Thoracic aorta (tissue), 2 donors: Measurements from ENCODE around the gene ANKRD11. TPM values are rescaled to one million over a fixed set of nuclear protein-coding genes. Genes with fewer than 3 reads are reported as not detected.

ENCODE experiments used
- ATAC-seq: fragments of 150-250 bp; one replicate; pipeline ENCODE4 v1.8.0; 2017; ENCODE audit warnings: low read depth; ENCODE audit not compliant: insufficient number of reproducible peaks, low FRiP score
- DNase-seq: peaks from one replicate; pipeline ENCODE4 v3.0.0-alpha.2; 2020; ENCODE audit warnings: low spot score
- H3K27ac ChIP-seq, 2 donors: fragments of 200-600 bp; sonication (generic); 1 replicate in 1 of 2; 2 replicates in 1 of 2; pipeline ENCODE4 v1.5.1; 2016; ENCODE audit warnings: mild to moderate bottlenecking in 2 of 2, moderate library complexity in 2 of 2
- H3K27me3 ChIP-seq: fragments of 200-600 bp; sonication (generic); replicated peaks from 2 replicates; pipeline ENCODE4 v1.6.0; 2016; ENCODE audit warnings: mild to moderate bottlenecking; ENCODE audit not compliant: insufficient read depth
- H3K36me3 ChIP-seq: fragments of 200-600 bp; sonication (generic); one replicate; pipeline ENCODE4 v1.5.1; 2016
- H3K4me1 ChIP-seq, 2 donors: fragments of 200-600 bp; sonication (generic); 1 replicate in 1 of 2; 2 replicates in 1 of 2; pipeline versions ENCODE4 v1.5.1 to v1.6.0; 2016; ENCODE audit warnings: low read depth in 2 of 2, mild to moderate bottlenecking in 1 of 2; ENCODE audit not compliant: control insufficient read depth in 1 of 2
- H3K4me3 ChIP-seq: fragments of 200-600 bp; sonication (generic); 2 replicates; pipeline ENCODE4 v1.5.1; 2016; ENCODE audit warnings: mild to moderate bottlenecking
- H3K9me3 ChIP-seq: fragments of 200-600 bp; sonication (generic); 2 replicates; pipeline ENCODE4 v1.5.1; 2016
- CTCF ChIP-seq: fragments of 200-600 bp; sonication (generic); IDR thresholded peaks from one replicate; pipeline ENCODE4 v1.5.1; 2019; ENCODE audit warnings: antibody characterized with exemption
- total RNA-seq, 2 donors: library from RNA; depleted of rRNA; stranded (reverse); fragments of >200 nt; gene quantifications; one replicate each; pipeline versions ENCODE4 v1.1.0 to v1.2.3, GENCODE V29; 2016

ANKRD11 gene
- total RNA-seq, 2 donors from 2014 or later, result 125 to 129 TPM

DNA sequence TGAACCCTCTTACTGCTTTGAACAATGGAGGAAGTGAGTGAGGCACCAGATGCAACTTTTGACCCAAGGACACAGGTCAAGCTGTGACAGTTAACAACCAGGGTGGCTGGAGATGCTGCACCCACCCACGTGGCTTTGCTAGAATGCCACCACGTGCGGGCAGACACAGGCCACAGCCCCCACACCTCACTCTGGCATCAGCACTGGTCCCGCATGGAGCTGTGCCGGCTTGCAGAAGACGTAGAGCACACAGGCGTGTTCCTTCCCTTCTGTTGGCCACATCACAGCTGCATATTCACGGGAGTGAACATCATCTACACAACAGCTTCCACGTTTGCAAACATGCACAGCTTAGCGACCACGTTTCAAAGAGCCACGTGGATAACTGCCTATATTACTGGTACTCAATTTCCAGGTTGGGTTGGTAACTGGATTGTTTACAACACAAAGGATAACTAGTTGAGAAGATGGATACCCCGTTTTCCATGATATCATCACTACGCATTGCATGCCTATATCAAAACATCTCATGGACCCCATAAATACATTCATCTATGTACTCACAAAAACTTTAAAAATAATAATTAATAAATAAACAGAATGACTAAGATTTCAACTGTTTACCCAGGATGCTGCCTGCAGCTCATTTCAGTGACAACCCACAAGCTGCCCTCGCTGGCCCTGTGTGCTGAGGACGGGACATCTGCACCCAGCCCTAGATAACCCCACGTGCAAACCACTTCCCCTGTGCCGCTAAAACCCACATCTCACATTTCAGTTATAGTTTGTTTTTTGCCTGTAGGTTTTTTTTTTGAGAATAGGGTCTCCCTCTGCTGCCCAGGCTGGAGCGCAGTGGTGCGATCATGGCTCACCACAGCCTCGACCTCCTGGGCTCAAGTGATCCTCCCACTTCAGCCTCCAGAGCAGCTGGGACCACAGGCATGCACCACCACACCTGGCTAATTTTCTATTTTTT, 132.0 kb downstream of the ANKRD11 start:
- TF ChIP-seq CTCF, result no peak
- peaks cover 20 to 60% of the 10 kb centered on the region in 2 donors for H3K4me1 ChIP-seq
- H3K9me3 ChIP-seq, result no peaks in the 10 kb centered on the region
- no peaks in the 10 kb centered on the region for H3K36me3 ChIP-seq
- no peak overlapping the region for H3K27ac ChIP-seq
- DNase-seq, result no peak
- no peak overlapping the region for H3K4me3 ChIP-seq
- ATAC-seq, result no peak
- no peaks in the 10 kb centered on the region for H3K27me3 ChIP-seq

- Histone ChIP-seq H3K27me3 (no peaks in the 10 kb centered on the region), H3K27ac (no peak overlapping the region), H3K4me1 (peaks cover 19 to 65% of the 10 kb centered on the region in 2 donors), H3K4me3 (no peak overlapping the region), H3K36me3 (no peaks in the 10 kb centered on the region), H3K9me3 (no peaks in the 10 kb centered on the region)
- TF ChIP-seq CTCF, result no peak
- no peak for ATAC-seq
- no peak for DNase-seq
Observed at GRCh38 chr16:89357055-89357816, 133.1 kb downstream of the ANKRD11 start.

GRCh38 chr16:89355686-89356085, 134.7 kb downstream of the ANKRD11 start:
- no peak overlapping the region for H3K27ac ChIP-seq
- TF ChIP-seq CTCF, result no peak
- DNase-seq (no peak), ATAC-seq (no peak)
- no peaks in the 10 kb centered on the region for H3K36me3 ChIP-seq
- no peak overlapping the region for H3K4me3 ChIP-seq
- no peaks in the 10 kb centered on the region for H3K9me3 ChIP-seq
- peaks cover 14 to 56% of the 10 kb centered on the region in 2 donors for H3K4me1 ChIP-seq
- no peaks in the 10 kb centered on the region for H3K27me3 ChIP-seq

- TF ChIP-seq CTCF, result no peak
- H3K27me3 ChIP-seq, result no peaks in the 10 kb centered on the region
- DNase-seq (no peak), ATAC-seq (no peak)
- H3K4me1 ChIP-seq, result peaks cover 14 to 50% of the 10 kb centered on the region in 2 donors
- H3K9me3 ChIP-seq, result no peaks in the 10 kb centered on the region
- no peaks in the 10 kb centered on the region for H3K36me3 ChIP-seq
- H3K4me3 ChIP-seq, result no peak overlapping the region
- H3K27ac ChIP-seq, result no peak overlapping the region
Observed at GRCh38 chr16:89355007-89355406, 135.4 kb downstream of the ANKRD11 start.

- DNase-seq (no peak), ATAC-seq (no peak)
- Histone ChIP-seq H3K4me3 (no peak overlapping the region), H3K27me3 (no peaks in the 10 kb centered on the region), H3K27ac (no peak overlapping the region), H3K9me3 (no peaks in the 10 kb centered on the region), H3K36me3 (no peaks in the 10 kb centered on the region), H3K4me1 (peaks cover 13 to 43% of the 10 kb centered on the region in 2 donors)
- TF ChIP-seq CTCF, result no peak
Observed at GRCh38 chr16:89354325-89354724, 136.0 kb downstream of the ANKRD11 start.
